Measurements from ENCODE around the gene TXNRD3. TPM values are rescaled to one million over a fixed set of nuclear protein-coding genes. Genes with fewer than 3 reads are reported as not detected.
A peak's percentile ranks its signal among the peaks of the same experiment; 100 is the strongest.

TXNRD3 gene
- polyA plus RNA-seq, 1 donor (not counting 4 experiments of a cell fraction or from before 2014, with no cell fraction given): 9.7 TPM

- no peaks in the 10 kb centered on the region for H3K9me1 ChIP-seq (ENCODE audit: control insufficient read depth, extremely low read depth, insufficient read depth, low read length)
- no peak overlapping the region for H3K9ac ChIP-seq (ENCODE audit: control insufficient read depth, extremely low read depth, insufficient read depth, low read length)
- no peak overlapping the region for H3K4me3 ChIP-seq (ENCODE audit: control insufficient read depth in 2 of 3, extremely low read depth in 1 of 3, insufficient read depth in 2 of 3, low read depth in 1 of 3, low read length in 3 of 3)
- dilution Hi-C loops (cut with MboI; ENCODE audit: extremely low pct_ligation_motif_present, low sequenced_read_pairs): no loop called here
- H3K27ac ChIP-seq (ENCODE audit: control insufficient read depth, insufficient read depth, low read length): no peak overlapping the region
- peaks cover 15% of the 10 kb centered on the region for H3K27me3 ChIP-seq (ENCODE audit: control insufficient read depth, extremely low read depth, insufficient read depth, low read length)
- H3K36me3 ChIP-seq (ENCODE audit: control insufficient read depth in 2 of 2, extremely low read depth in 1 of 2, insufficient read depth in 2 of 2, low read length in 2 of 2): no peaks in the 10 kb centered on the region
- no peaks in the 10 kb centered on the region for H3K9me3 ChIP-seq (ENCODE audit: control insufficient read depth, low read depth, low read length)
- no peak overlapping the region for H3K4me2 ChIP-seq (ENCODE audit: control insufficient read depth, extremely low read depth, insufficient read depth, low read depth, low read length)
- no peaks in the 10 kb centered on the region for H4K20me1 ChIP-seq (ENCODE audit: control insufficient read depth, extremely low read depth, insufficient read depth, low read length)
- no peaks in the 10 kb centered on the region for H3K4me1 ChIP-seq (ENCODE audit: control insufficient read depth, extremely low read depth, insufficient read depth, low read length)
- no peaks in the 10 kb centered on the region for H3K79me2 ChIP-seq (ENCODE audit: control insufficient read depth, insufficient read depth, low read length)
- no peak for TF ChIP-seq EZH2 (IDR thresholded peaks at IDR 0.05; ENCODE audit: low read length)
- peak; percentile 82 to 98 (median 88) for TF ChIP-seq CTCF (optimal IDR thresholded peaks at IDR 0.05 in 1 of 3, IDR thresholded peaks at IDR 0.05 in 1 of 3, conservative IDR thresholded peaks at IDR 0.05 in 1 of 3; ENCODE audit: extremely low read depth in 1 of 3, insufficient read depth in 2 of 3, low read length in 3 of 3)
- no peak for FAIRE-seq
- DNase-seq (ENCODE audit: low read depth, low spot score): no peak
- H2AFZ ChIP-seq (ENCODE audit: control insufficient read depth, low read length): no peak overlapping the region
Measured at GRCh38 chr3:126679318-126679751, 24.4 kb upstream of the TXNRD3 start.

- no peaks in the 10 kb centered on the region for H3K36me3 ChIP-seq (ENCODE audit: control insufficient read depth in 2 of 2, extremely low read depth in 1 of 2, insufficient read depth in 2 of 2, low read length in 2 of 2)
- H3K27ac ChIP-seq (ENCODE audit: control insufficient read depth, insufficient read depth, low read length): no peak overlapping the region
- no peak overlapping the region for H3K9ac ChIP-seq (ENCODE audit: control insufficient read depth, extremely low read depth, insufficient read depth, low read length)
- H3K9me1 ChIP-seq (ENCODE audit: control insufficient read depth, extremely low read depth, insufficient read depth, low read length): no peaks in the 10 kb centered on the region
- H4K20me1 ChIP-seq (ENCODE audit: control insufficient read depth, extremely low read depth, insufficient read depth, low read length): no peaks in the 10 kb centered on the region
- H3K27me3 ChIP-seq (ENCODE audit: control insufficient read depth, extremely low read depth, insufficient read depth, low read length): peaks cover 15% of the 10 kb centered on the region
- H3K9me3 ChIP-seq (ENCODE audit: control insufficient read depth, low read depth, low read length): no peaks in the 10 kb centered on the region
- DNase-seq (ENCODE audit: low read depth, low spot score) (no peak), FAIRE-seq (no peak)
- TF ChIP-seq EZH2 (IDR thresholded peaks at IDR 0.05; ENCODE audit: low read length): no peak
- TF ChIP-seq CTCF (optimal IDR thresholded peaks at IDR 0.05 in 1 of 3, IDR thresholded peaks at IDR 0.05 in 1 of 3, conservative IDR thresholded peaks at IDR 0.05 in 1 of 3; ENCODE audit: extremely low read depth in 1 of 3, insufficient read depth in 2 of 3, low read length in 3 of 3): no peak
- H3K79me2 ChIP-seq (ENCODE audit: control insufficient read depth, insufficient read depth, low read length): no peaks in the 10 kb centered on the region
- dilution Hi-C loops (cut with MboI; ENCODE audit: extremely low pct_ligation_motif_present, low sequenced_read_pairs): no loop called here
- H2AFZ ChIP-seq (ENCODE audit: control insufficient read depth, low read length): no peak overlapping the region
- no peak overlapping the region for H3K4me2 ChIP-seq (ENCODE audit: control insufficient read depth, extremely low read depth, insufficient read depth, low read depth, low read length)
- H3K4me1 ChIP-seq (ENCODE audit: control insufficient read depth, extremely low read depth, insufficient read depth, low read length): no peaks in the 10 kb centered on the region
- no peak overlapping the region for H3K4me3 ChIP-seq (ENCODE audit: control insufficient read depth in 2 of 3, extremely low read depth in 1 of 3, insufficient read depth in 2 of 3, low read depth in 1 of 3, low read length in 3 of 3)
Measured at GRCh38 chr3:126678693-126679317, 23.9 kb upstream of the TXNRD3 start.

Data from keratinocyte (primary cell).